UCSD-AML1 (cell line): ENCODE measurements around the gene UVRAG.
"Not testable (repeated sequence)": the region's sequence is repeated elsewhere in the genome, so short reads cannot be mapped to it uniquely, and the experiment has no call there.

Experiments used
- DNase-seq: peaks from one replicate; lab custom pipeline; 2025; ENCODE audit not compliant: unreplicated experiment; lab: John Stamatoyannopoulos, UW

Gene UVRAG

DNA sequence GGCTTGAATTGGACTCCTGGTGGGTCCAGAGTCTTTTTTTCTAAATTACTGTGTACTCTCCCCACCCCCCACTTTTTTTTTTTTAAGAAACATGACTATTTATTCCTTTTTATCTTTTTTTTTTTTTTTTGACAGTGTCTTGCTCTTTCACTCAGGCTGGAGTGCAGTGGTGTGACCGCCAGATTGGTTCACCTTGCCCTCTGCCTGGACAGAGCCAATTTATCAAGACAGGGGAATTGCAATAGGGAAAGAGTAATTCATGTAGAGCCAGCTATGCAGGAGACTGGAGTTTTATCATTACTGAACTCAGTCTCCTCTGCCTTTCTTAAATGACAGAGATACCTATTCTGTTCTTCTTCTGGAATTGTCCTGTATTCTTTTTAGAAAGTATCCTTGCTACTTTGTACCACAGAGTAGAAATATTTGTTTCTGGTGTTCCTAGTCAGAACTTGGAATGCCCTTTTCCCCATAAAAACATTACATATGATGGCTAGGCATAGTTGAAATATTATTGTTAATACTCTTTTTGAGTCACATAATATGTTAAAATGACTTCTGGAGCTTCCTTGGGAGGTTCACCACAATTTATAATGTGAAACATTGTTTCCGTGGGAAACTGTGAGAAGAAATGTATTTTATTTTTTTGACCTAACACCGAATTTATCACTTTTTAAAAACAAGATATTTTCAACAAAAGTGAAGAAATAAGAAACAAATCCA lies 95.6 kb downstream of the UVRAG start:
- DNase-seq = no peak

DNA sequence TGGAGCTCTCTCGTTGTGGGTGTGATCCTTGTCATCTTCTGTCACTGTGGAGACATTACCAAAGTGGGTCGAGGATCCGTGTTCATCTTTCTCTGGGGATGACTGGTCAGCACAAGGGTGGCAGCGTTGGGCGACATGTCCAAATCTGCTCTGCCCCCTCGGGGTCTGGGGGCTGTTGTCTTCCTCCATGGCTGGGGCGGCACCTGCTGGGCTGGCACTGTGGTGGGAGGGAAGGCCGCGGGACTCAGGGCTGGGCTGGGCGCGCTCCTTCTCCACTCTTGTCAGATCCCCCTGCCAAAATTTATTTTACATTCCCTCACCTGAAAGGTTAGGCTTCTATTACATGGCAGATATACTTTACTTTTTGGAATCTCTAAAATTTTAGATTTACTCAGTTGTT lies 96.4 kb downstream of the UVRAG start:
- DNase-seq = no peak

GRCh38 chr11:75913984-75914383 lies 99.0 kb downstream of the UVRAG start:
- no peak for DNase-seq

- no peak for DNase-seq
Observed at GRCh38 chr11:75916882-75917281, 101.9 kb downstream of the UVRAG start.

DNA sequence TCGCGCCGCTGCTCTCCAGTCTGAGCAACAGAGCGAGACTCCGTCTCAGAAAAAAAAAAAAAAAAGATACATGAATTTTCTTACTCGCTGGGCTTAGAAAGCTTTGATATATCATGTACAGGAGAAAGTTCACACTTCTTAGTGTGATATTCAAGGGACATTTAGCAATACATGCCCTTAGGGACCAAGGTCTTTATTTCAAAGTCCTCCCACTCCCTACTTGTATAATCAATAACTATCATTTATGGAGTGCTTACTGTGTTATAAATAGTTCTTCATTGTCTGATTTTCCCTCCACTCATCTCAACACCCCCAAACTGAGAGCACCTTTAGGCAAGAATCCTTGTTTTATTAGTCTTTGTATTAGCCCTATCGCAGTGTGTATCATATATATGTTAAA lies 103.3 kb downstream of the UVRAG start:
- no peak for DNase-seq

DNA sequence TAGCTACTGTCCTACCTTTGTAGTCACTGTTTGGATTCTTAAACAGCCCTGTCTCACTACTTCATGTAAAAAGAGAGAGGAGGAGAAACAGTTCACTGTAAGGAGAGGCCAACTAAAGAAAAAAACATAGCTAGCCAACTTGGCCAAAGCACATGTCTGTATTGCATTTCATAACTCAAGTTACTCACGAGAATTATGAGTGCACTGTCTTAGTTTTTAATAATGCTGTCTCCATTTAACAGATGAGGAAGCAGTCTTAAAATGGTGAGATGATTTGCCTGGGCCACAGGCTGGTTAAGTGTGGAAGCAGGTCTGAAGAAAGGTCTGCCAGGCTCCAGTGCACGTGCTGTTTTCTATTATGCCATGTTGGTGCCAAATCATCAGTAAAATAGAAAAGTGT lies 104.5 kb downstream of the UVRAG start:
- DNase-seq = no peak

DNA sequence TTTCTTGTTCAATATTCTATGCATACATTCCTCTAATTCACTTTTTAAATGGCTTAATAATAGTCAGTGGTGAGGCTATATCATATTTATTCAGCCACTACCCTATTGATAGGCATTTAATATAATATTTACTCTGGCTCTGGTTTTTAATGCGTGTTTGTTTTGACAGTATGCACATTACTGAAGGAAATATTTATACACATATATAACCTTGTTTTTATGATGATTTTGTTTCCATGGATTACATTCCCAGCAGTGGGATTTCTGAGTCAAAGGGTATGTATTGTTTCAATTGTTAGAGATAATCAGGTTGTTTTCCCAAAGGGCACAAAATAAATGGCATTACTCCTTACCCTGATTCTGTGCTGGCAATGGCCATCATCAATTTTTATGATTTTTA lies 105.8 kb downstream of the UVRAG start:
- DNase-seq = no peak

- DNase-seq = no peak
Observed at GRCh38 chr11:75921808-75922207, 106.8 kb downstream of the UVRAG start.

- DNase-seq = no peak
Observed at GRCh38 chr11:75924966-75925784, 110.2 kb downstream of the UVRAG start.

GRCh38 chr11:75925785-75926164 lies 110.8 kb downstream of the UVRAG start:
- no peak for DNase-seq

- no peak for DNase-seq
Observed at GRCh38 chr11:75929706-75930105, 114.7 kb downstream of the UVRAG start.

DNA sequence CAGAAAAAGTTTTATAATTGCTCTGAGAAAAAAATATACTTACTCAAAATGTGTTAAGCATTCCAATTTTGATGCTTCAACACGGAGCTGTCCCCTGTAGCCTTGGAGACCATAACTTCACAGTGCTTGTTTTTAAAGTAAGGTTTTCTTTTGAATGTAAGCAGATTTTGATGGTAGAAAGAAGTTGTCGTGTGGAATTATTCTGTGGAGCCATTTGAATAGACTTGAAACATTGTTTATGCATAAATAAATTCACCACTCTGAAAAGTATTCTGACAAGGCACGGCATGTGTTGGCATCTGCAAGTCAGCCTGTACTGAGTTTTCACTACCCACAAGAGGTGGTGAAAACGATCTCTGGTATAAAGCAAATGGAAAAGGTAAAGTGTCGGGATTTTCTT lies 115.5 kb downstream of the UVRAG start:
- no peak for DNase-seq

GRCh38 chr11:75931124-75931523 lies 116.1 kb downstream of the UVRAG start:
- no peak for DNase-seq

- not testable (repeated sequence) for DNase-seq
Observed at GRCh38 chr11:75933736-75934135, 118.7 kb downstream of the UVRAG start.

GRCh38 chr11:75934851-75935250 lies 119.8 kb downstream of the UVRAG start:
- DNase-seq = no peak

- DNase-seq = no peak
Observed at GRCh38 chr11:75938543-75938942, 123.5 kb downstream of the UVRAG start.

DNA sequence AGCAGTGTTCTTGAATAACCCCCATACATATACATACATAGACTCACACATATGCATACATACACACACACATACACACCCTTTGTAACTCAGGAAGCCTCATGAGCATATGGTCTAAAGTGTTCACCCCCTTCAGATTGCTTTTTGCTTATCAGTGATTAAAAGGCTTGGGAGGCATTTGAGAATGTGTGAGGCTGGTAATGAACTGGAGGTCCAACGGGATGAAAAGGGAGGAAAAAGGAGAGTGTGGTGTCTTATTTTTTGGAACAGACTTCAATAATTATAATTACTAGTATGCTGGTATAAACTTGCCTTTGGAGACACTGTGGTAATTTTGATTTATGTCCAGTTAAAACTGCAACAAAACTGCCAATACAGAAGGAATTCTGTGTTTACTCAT lies 124.5 kb downstream of the UVRAG start:
- no peak for DNase-seq

- DNase-seq = no peak
Observed at GRCh38 chr11:75939992-75940391, 125.0 kb downstream of the UVRAG start.

- DNase-seq = no peak
Observed at GRCh38 chr11:75940911-75941310, 125.9 kb downstream of the UVRAG start.

DNA sequence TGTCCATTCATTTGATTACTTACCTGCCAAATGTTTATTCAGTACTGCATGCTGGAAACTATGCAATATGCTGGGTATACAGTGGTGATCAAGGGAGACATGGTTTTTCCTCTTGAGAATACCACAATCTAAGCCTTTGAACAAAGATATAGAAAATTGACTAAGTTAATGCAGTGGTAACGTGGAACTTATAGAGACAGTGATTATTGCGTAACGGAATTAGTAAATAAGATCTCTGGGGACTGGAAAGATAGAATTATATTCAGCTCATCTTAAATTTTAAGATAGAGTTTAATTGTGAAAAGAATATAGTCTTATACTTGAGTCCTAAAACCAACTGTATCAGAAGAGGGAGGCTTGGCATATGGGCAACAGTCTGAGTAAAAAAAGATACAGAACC lies 129.5 kb downstream of the UVRAG start:
- DNase-seq = no peak

DNA sequence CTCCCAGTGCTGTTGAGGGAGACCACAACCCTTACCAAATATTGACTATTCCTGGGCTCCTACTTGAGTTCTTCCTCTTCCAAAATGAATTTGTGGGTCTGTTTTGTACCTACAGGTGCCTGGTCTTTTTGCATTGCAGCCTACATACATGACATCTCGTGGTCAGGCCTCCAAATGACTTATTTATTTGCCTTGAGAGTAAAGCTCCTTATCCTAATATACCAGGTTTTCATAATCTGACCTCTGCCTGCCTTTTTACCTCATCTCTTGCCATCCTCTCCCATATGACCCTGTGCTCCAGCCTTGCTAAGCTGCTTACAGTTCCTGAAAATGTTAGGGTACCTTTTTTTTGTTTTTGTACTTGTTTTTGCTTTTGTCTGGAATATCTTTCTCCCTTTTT lies 130.4 kb downstream of the UVRAG start:
- no peak for DNase-seq

- no peak for DNase-seq
Observed at GRCh38 chr11:75945947-75946346, 130.9 kb downstream of the UVRAG start.
